OCI-LY3 (cell line): ENCODE measurements around the gene SCAMP1.

Source experiments
- CTCF ChIP-seq: fragments of 200-600, 300-600 bp; sonication (generic); IDR thresholded peaks from 2 replicates; pipeline ENCODE4 v1.5.1; 2014; ENCODE audit warnings: antibody characterized with exemption, low read length, low read depth
- EZH2phosphoT487 ChIP-seq: fragments of 200-600 bp; shearing (Covaris generic); IDR thresholded peaks from 2 replicates; pipeline ENCODE4 v1.6.1; 2018; ENCODE audit warnings: antibody characterized with exemption, mixed run types, low read depth

- no peak for TF ChIP-seq CTCF
- no peak for TF ChIP-seq EZH2phosphoT487
These were observed 14.9 kb upstream of the SCAMP1 start for GRCh38 chr5:78345485-78345884.
